ES-I3 (cell line): ENCODE results near the gene TRAPPC12.

Source experiments
- H3K36me3 ChIP-seq: 2 replicates; pipeline ENCODE4 v1.6.1; 2013; ENCODE audit warnings: mild to moderate bottlenecking, low read length, control low read depth, moderate library complexity; ENCODE audit not compliant: insufficient read depth
- H3K4me1 ChIP-seq: 2 replicates; pipeline ENCODE4 v1.6.1; 2013; ENCODE audit warnings: mild to moderate bottlenecking, control low read depth, low read length; ENCODE audit not compliant: insufficient read depth
- H3K9ac ChIP-seq: 2 replicates; pipeline ENCODE4 v1.6.1; 2013; ENCODE audit warnings: low read depth, mild to moderate bottlenecking, low read length, moderate library complexity
- H3K9me3 ChIP-seq: 2 replicates; pipeline ENCODE4 v1.6.1; 2013; ENCODE audit warnings: mild to moderate bottlenecking, low read length, moderate library complexity; ENCODE audit not compliant: control insufficient read depth, insufficient read depth

Gene TRAPPC12

DNA sequence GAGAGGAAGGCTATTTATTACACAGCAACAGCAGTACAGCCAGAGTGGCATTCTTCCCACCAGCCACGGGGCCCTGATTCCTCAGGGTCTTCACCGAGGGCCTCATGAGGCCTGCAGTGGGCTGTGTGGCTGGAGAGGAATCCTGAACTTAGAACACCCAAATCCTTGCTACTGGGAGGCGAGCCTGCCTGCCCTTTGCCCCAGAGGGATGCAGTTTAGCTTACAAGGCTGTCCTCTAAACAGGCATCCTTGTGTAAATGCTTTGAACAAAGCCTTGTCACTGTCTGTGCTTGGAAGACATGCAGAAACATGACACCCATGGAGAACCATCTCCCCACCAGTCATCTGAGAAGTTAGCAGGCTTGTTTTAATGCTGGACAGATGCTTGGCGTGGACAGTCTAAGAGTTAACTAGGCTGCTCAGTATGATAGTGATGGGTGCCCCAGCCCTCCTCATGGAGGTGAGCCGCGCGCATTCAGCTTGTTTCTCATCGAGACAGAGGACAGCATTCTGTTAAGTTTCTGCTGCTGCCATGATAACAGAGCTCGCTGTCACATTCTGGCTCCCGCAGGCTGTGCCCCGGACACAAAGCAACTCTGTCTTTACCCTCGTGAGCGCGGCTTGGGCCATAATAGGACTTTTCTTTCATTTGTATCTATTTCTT is 97.0 kb downstream of the TRAPPC12 start:
- peaks cover 6% of the 10 kb centered on the region; the same call in 1 of the 2 replicates for H3K4me1 ChIP-seq
- no peak overlapping the region for H3K9ac ChIP-seq
- peaks cover 7% of the 10 kb centered on the region; the same call in 1 of the 2 replicates for H3K36me3 ChIP-seq
- H3K9me3 ChIP-seq, result no peaks in the 10 kb centered on the region

DNA sequence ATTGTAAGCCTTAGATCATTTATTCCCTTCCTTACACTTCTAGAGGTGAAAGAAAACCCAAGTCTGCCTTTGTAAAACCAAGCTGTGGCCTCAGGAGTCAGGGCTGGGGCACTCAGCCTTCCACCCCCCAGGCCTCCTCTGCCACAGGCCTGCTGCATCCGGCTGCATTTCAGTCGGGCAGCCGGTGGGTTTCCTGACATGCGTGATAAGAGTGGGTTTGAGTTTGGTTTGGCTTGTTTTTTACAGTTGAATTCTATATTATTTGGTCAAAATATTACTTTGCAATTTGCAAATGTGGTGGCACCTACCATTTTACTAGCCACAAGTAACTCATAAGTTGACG is 97.5 kb downstream of the TRAPPC12 start:
- peaks cover 7% of the 10 kb centered on the region; the same call in 1 of the 2 replicates for H3K36me3 ChIP-seq

DNA sequence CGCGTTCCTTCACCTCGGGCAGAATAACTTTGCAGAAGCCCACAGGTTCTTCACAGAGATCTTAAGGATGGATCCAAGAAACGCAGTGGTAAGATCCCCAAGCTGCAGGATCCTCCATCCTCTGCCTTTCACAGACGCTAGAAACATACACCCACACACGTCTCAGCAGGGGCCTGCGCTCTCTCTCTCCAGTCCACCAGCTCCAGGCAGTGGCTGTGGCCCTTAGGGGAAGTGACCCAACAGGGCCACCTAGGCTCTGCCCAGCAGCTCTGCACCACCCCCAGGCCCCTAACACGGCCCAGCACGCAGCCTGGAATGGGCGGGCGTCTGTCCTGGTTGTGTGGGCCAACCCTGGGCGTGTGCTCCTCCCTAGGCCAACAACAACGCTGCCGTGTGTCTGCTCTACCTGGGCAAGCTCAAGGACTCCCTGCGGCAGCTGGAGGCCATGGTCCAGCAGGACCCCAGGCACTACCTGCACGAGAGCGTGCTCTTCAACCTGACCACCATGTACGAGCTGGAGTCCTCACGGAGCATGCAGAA is 99.4 kb downstream of the TRAPPC12 start:
- no peak overlapping the region for H3K9ac ChIP-seq
- peaks cover 6% of the 10 kb centered on the region; the same call in 1 of the 2 replicates for H3K4me1 ChIP-seq
- H3K9me3 ChIP-seq, result no peaks in the 10 kb centered on the region
- peaks cover 5% of the 10 kb centered on the region; the same call in 1 of the 2 replicates for H3K36me3 ChIP-seq

More for the DNA sequence above, 97.5 kb downstream of the TRAPPC12 start:
- Histone ChIP-seq H3K9me3 (no peaks in the 10 kb centered on the region), H3K9ac (no peak overlapping the region), H3K4me1 (peaks cover 6% of the 10 kb centered on the region; the same call in 1 of the 2 replicates)

DNA sequence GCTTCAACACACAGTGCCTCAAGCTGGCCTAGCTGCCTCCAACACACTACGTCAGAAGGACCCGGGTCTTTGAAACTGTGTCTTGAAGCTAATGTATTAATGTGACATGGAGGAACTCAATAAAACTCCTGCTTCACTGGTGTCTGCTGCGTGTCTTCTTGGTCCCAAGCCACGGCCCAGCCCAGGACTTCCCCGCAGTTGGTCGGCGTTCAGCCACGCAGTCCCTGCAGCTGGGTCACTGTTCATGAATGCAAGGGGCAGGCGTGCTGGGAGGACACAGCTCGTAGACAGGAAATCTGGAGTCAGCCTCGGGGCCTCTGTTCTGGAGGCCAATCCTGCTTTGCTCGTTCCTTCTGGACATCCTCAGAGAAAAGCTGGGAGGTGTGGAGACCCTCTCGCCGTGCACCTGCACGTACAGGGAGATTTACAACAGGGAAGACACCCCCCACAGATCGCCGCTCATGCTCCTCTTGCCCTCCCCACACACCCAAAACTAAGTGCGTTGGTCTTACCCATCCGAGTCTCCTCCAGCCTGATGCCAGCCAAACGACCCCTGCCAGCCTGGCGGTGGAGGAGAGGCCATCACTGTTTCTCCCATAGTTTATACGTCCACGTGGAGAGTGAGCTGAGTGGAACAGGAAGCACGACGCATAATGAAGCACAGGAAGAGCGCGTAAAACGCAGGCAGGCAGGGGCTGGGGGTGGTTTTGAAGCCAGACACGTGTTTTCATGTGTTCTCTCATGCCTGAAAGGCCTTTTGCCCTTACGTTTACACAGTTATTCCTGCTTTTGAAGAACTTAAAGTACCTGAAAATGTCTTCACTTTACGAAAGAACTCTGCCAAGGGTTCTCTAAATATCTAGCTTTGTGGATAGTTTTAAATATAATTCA is 100.2 kb downstream of the TRAPPC12 start:
- Histone ChIP-seq H3K36me3 (0 out of 2 replicates have a peak, but pooled peaks cover 2% of the 10 kb centered on the region), H3K9me3 (no peaks in the 10 kb centered on the region), H3K9ac (no peak overlapping the region), H3K4me1 (peaks cover 6% of the 10 kb centered on the region; the same call in 1 of the 2 replicates)

DNA sequence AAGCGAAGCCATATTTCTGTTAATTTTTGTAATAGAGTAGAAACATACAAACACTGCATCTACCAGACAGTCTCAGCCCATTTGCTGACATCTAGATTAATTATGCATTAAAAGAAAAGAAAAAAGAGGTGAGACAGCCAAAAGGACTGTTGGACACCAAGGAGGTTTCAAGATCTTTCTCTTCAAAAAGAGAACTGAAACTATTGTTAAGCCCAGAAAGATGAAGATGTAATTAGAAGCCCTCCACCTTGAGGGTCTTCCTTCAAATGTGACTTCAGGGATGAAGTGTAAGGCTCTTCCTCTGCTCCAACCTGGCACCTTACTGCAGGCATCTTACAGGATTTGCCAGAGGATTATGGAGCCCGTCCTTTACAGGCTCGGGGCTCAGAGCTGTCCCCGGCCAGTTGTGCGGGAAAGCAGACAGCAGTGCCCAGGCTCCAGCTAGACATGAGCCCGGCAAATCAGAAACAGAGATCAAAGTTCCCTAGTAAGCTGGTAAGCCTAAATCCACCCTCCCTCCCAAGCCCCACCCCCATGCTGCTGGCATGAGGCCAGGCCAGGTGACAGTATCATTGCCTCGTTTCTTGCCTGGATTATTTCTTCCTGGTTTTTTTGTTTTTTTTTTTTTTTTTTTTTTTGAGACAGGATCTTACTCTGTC is 101.0 kb downstream of the TRAPPC12 start:
- no peaks in the 10 kb centered on the region for H3K9me3 ChIP-seq
- H3K36me3 ChIP-seq, result 0 out of 2 replicates have a peak, but pooled peaks cover 2% of the 10 kb centered on the region
- H3K9ac ChIP-seq, result no peak overlapping the region
- peaks cover 6% of the 10 kb centered on the region; the same call in 1 of the 2 replicates for H3K4me1 ChIP-seq

DNA sequence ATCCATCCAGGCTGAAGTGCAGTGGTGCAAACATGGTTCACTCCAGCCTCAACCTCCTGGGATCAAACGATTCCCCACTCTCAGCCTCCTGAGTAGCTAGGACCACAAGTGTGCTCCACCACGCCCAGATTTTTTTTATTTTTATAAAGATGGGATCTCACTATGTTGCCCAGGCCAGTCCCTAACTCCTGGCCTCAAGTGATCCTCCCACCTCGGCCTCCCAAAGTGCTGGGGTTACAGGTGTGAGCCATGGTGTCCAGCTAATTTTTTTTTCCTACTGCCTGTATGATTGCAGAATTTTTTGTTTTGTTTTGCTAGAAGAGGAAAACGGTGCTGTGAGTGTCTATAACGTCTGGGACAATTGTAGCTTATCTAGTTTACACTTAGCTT is 101.5 kb downstream of the TRAPPC12 start:
- no peak overlapping the region for H3K9ac ChIP-seq
- H3K9me3 ChIP-seq, result no peaks in the 10 kb centered on the region
- H3K36me3 ChIP-seq, result 0 out of 2 replicates have a peak, but pooled peaks cover 2% of the 10 kb centered on the region
- peaks cover 6% of the 10 kb centered on the region; the same call in 1 of the 2 replicates for H3K4me1 ChIP-seq

DNA sequence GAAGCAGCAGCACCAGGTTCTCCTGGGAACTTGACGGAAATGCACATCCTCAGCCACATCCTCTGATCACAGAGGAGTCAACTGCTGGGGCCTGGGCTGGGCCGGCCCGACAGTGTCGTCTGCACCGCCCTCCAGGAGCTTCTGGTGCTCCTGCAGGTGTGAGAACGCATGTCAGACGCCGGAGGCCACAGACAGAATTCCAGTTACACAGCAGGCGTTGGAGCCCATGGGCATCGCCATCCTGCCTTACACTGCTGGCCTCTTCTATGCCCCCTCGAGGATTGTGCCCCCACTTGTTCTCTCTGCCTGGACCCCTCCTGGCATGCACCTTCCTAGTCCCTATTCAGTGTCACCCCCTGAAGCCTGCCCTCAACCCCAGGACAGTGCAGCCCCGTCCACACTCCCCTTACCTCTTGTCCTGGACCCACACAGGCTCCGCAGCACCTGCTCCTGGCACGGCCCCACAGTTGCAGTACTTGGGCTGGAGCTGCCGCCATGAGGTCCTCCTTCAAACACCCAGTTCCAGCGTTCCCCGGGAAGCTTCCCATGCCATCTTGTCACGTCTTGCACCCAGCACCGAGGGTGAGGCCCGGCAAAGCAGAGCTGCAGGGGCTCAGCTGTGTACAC is 102.4 kb downstream of the TRAPPC12 start:
- H3K36me3 ChIP-seq, result 0 out of 2 replicates have a peak, but pooled peaks cover 2% of the 10 kb centered on the region
- no peaks in the 10 kb centered on the region for H3K4me1 ChIP-seq
- no peaks in the 10 kb centered on the region for H3K9me3 ChIP-seq
- H3K9ac ChIP-seq, result no peak overlapping the region

- 0 out of 2 replicates have a peak, but pooled peaks cover 2% of the 10 kb centered on the region for H3K36me3 ChIP-seq
- H3K4me1 ChIP-seq, result no peaks in the 10 kb centered on the region
- H3K9me3 ChIP-seq, result no peaks in the 10 kb centered on the region
- no peak overlapping the region for H3K9ac ChIP-seq
Measured at GRCh38 chr2:3482363-3482821, 102.9 kb downstream of the TRAPPC12 start.

DNA sequence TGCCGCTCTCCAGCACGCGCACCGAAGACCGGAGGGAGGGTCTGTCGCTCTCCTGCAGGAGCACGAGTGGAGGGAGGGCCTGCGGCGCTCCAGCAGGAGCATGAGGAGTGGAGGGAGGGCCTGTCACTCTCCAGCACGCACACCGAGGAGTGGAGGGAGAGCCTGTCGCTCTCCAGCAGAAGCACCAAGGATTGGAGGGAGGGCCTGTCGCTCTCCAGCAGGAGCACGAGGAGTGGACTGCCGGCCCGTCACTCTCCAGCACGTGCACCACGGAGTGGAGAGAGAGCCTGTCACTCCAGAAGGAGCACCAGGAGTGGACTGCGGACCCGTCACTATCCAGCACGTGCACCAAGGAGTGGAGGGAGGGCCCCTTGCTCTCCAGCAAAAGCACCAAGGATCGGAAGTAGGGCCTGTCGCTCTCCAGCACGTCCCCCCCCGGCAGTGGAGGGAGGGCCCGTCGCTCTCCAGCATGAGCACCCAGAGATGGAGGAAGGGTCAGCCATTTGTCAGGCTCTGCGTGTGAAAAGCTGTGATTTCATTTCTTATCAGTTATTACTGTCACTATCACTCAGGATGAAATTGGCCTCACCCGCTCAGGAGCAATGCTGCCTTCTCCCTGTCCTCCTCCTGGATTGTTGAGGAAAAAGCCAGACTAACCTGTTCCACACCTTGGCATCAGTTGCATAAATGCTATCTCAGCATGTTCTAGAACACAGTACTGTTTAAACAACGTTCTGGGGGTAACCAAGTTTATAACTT is 103.9 kb downstream of the TRAPPC12 start:
- H3K9ac ChIP-seq, result peak overlapping the region; percentile 18; the same call in 1 of the 2 replicates
- H3K36me3 ChIP-seq, result 0 out of 2 replicates have a peak, but pooled peaks cover 2% of the 10 kb centered on the region
- H3K4me1 ChIP-seq, result no peaks in the 10 kb centered on the region

DNA sequence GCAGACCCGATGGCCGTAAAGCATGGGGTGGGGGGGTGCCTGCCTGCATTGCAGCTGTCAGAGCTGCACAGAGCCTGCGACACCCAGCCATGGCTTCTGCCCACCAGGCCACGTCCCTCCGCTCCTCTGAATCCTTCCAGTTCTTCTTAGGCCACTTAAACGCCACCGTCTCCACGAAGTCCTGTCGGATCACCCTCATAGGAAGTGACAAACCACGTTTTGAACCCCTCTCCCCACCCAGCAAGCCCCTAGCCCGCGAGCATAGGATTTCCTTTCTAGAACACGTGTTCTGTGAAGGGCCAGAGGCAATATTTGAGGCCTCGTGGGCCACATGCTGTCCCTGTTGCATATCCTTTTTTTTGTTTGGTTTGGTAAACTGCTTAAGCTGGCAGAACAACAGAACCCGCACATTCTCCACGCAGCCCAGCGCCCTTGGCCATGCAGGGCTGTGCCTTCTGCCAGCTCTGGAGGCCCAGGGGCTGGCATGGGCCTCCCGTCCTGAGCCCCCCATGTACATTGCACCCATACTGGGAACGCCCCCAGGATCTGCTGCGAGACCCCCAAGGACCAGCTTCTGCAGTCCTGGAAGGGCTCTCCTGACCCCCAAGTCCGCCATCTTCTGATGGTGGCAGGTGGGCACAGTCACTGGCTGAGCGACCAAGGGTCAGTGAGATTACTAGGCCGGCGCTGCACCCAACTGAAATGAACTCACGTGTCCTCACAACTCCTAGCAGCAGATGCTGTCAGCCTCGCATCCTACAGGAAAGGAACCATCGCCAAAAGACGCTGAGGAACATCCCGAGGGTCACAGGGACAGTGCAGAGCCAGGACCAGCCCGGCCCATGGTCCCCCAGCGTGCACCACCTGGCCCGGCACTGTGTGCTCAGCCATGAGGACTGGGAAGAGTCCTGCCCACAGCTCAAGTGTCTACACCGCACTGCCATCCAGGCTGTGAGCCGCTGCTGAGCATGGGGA is 104.8 kb downstream of the TRAPPC12 start:
- Histone ChIP-seq H3K9ac (no peak overlapping the region), H3K9me3 (no peaks in the 10 kb centered on the region), H3K36me3 (0 out of 2 replicates have a peak, but pooled peaks cover 1% of the 10 kb centered on the region), H3K4me1 (no peaks in the 10 kb centered on the region; the same call in 1 of the 2 replicates)

More for the DNA sequence above, 103.9 kb downstream of the TRAPPC12 start:
- H3K9me3 ChIP-seq, result no peaks in the 10 kb centered on the region

- H3K9ac ChIP-seq, result no peak overlapping the region
- no peaks in the 10 kb centered on the region for H3K36me3 ChIP-seq
- H3K9me3 ChIP-seq, result no peaks in the 10 kb centered on the region
- H3K4me1 ChIP-seq, result no peaks in the 10 kb centered on the region; the same call in 1 of the 2 replicates
Measured at GRCh38 chr2:3485166-3485565, 105.7 kb downstream of the TRAPPC12 start.
